IMR-90 (cell line): ENCODE results near the gene ILK. TPM values are rescaled to one million over a fixed set of nuclear protein-coding genes. Genes with fewer than 3 reads are reported as not detected.

ENCODE experiments used
- ATAC-seq: fragments of 200-7000 bp; cut with Tn5 transposase; 2 replicates; pipeline ENCODE4 v1.9.1; 2020; ENCODE audit warnings: low read depth, mild to moderate bottlenecking, moderate library complexity
- BruUV-seq: library from RNA; stranded (reverse); fragments of 400-500 nt; replicated peaks from 2 replicates; lab custom pipeline; 2021; lab: Mats Ljungman, UMichigan
- CTCF ChIA-PET: fragments of 300-600 bp; formaldehyde crosslinking; extraction: SDS; loops from one replicate; lab custom pipeline; 2021; ENCODE audit warnings: antibody characterized with exemption; lab: Yijun Ruan, JAX
- POLR2A ChIA-PET: fragments of 300-600 bp; sonication (Branson Sonifier 250); formaldehyde crosslinking; loops from one replicate; lab custom pipeline; 2022; ENCODE audit warnings: antibody characterized with exemption; ENCODE audit not compliant: unreplicated experiment; lab: Charles Lee
- DNase-seq: peaks from one replicate; pipeline ENCODE4 v3.0.0; 2013
- H2AFZ ChIP-seq: replicated peaks from 2 replicates; pipeline ENCODE3; 2013; ENCODE audit warnings: low read length, mild to moderate bottlenecking; ENCODE audit not compliant: poor library complexity
- H2AK5ac ChIP-seq: 2 replicates; pipeline ENCODE4 v1.6.1; 2013; ENCODE audit warnings: low read depth, low read length, inconsistent platforms
- H2AK9ac ChIP-seq: replicated peaks from 2 replicates; pipeline ENCODE3; 2013; ENCODE audit warnings: mild to moderate bottlenecking, low read depth, low read length, moderate library complexity; ENCODE audit not compliant: poor library complexity
- H2BK120ac ChIP-seq: 2 replicates; pipeline ENCODE4 v1.6.1; 2013; ENCODE audit warnings: low read depth, low read length, inconsistent platforms
- H2BK15ac ChIP-seq: 3 replicates; pipeline ENCODE4 v1.6.1; 2013; ENCODE audit warnings: low read depth, low read length, inconsistent platforms
- H2BK20ac ChIP-seq: 2 replicates; pipeline ENCODE4 v1.6.1; 2013; ENCODE audit warnings: low read depth, mild to moderate bottlenecking, inconsistent platforms, low read length, moderate library complexity
- H2BK5ac ChIP-seq: 2 replicates; pipeline ENCODE4 v1.6.1; 2013; ENCODE audit warnings: mild to moderate bottlenecking, low read depth, low read length, inconsistent platforms; ENCODE audit not compliant: poor library complexity, severe bottlenecking
- H3K14ac ChIP-seq: replicated peaks from 2 replicates; pipeline ENCODE4 v1.6.1; 2013; ENCODE audit warnings: low read depth, low read length, inconsistent platforms
- H3K18ac ChIP-seq: 2 replicates; pipeline ENCODE4 v1.6.1; 2013; ENCODE audit warnings: low read depth, low read length, control low read depth
- H3K23ac ChIP-seq: 2 replicates; pipeline ENCODE4 v1.6.1; 2013; ENCODE audit warnings: low read depth, low read length, inconsistent platforms
- H3K27ac ChIP-seq: 2 replicates; pipeline ENCODE4 v1.5.1; 2013; ENCODE audit warnings: mild to moderate bottlenecking, control low read depth, low read length; ENCODE audit not compliant: insufficient read depth
- H3K27me3 ChIP-seq: 2 replicates; pipeline ENCODE4 v1.6.1; 2013; ENCODE audit warnings: low read length; ENCODE audit not compliant: control insufficient read depth, insufficient read depth
- H3K36me3 ChIP-seq: 2 replicates; pipeline ENCODE4 v1.6.1; 2013; ENCODE audit warnings: low read length, mixed read lengths; ENCODE audit not compliant: control insufficient read depth, insufficient read depth
- H3K4ac ChIP-seq: 2 replicates; pipeline ENCODE4 v1.6.1; 2013; ENCODE audit warnings: low read depth, low read length, inconsistent platforms
- H3K4me1 ChIP-seq: 2 replicates; pipeline ENCODE4 v1.6.1; 2013; ENCODE audit warnings: low read length, mixed read lengths; ENCODE audit not compliant: control insufficient read depth, insufficient read depth
- H3K4me2 ChIP-seq: 2 replicates; pipeline ENCODE4 v1.6.1; 2013; ENCODE audit warnings: low read depth, mild to moderate bottlenecking, control low read depth, low read length, moderate library complexity
- H3K4me3 ChIP-seq: 2 replicates; pipeline ENCODE4 v1.5.1; 2013; ENCODE audit warnings: low read depth, mild to moderate bottlenecking, control low read depth, low read length, moderate library complexity; ENCODE audit not compliant: insufficient read depth
- H3K56ac ChIP-seq: 2 replicates; pipeline ENCODE4 v1.6.1; 2013; ENCODE audit warnings: low read length, inconsistent platforms; ENCODE audit not compliant: insufficient read depth; ENCODE audit errors: extremely low read depth
- H3K79me1 ChIP-seq, 2 experiments: 2 replicates each; pipeline ENCODE4 v1.6.1; 2013; ENCODE audit warnings: low read length in 2 of 2, inconsistent platforms in 1 of 2, low read depth in 1 of 2
- H3K9ac ChIP-seq: 2 replicates; pipeline ENCODE4 v1.6.1; 2013; ENCODE audit warnings: low read depth, low read length, control low read depth
- H3K9me1 ChIP-seq: 2 replicates; pipeline ENCODE4 v1.6.1; 2013; ENCODE audit warnings: low read length, inconsistent platforms; ENCODE audit not compliant: insufficient read depth
- H3K9me3 ChIP-seq: 2 replicates; pipeline ENCODE4 v1.6.1; 2013; ENCODE audit warnings: low read length; ENCODE audit not compliant: control insufficient read depth, insufficient read depth
- H4K20me1 ChIP-seq: 2 replicates; pipeline ENCODE4 v1.6.1; 2013; ENCODE audit warnings: low read length, inconsistent platforms; ENCODE audit not compliant: insufficient read depth
- H4K5ac ChIP-seq: 2 replicates; pipeline ENCODE4 v1.6.1; 2013; ENCODE audit warnings: mild to moderate bottlenecking, low read depth, low read length, control low read depth
- H4K8ac ChIP-seq, 2 experiments: 2 replicates each; pipeline ENCODE4 v1.6.1; 2013; ENCODE audit warnings: low read depth in 2 of 2, low read length in 2 of 2, control low read depth in 1 of 2, inconsistent platforms in 1 of 2
- H4K91ac ChIP-seq: 2 replicates; pipeline ENCODE4 v1.6.1; 2013; ENCODE audit warnings: low read depth, low read length, inconsistent platforms; ENCODE audit not compliant: insufficient read depth
- BHLHE40 ChIP-seq: fragments of 150-350 bp; IDR thresholded peaks from 2 replicates; pipeline ENCODE4 v1.6.1; 2016; ENCODE audit warnings: mild to moderate bottlenecking, low read depth, low read length
- CEBPB ChIP-seq: IDR thresholded peaks from 2 replicates; pipeline ENCODE4 v1.6.1; 2012; ENCODE audit warnings: low read depth, low read length, improper control_type of control experiment
- FOS ChIP-seq: fragments of 150-350 bp; IDR thresholded peaks from 2 replicates; pipeline ENCODE4 v1.6.1; 2016; ENCODE audit warnings: low read depth, low read length
- MAFK ChIP-seq: IDR thresholded peaks from 2 replicates; pipeline ENCODE4 v1.6.1; 2012; ENCODE audit warnings: low read depth, low read length, improper control_type of control experiment
- MAZ ChIP-seq: IDR thresholded peaks from 2 replicates; pipeline ENCODE4 v1.6.1; 2012; ENCODE audit warnings: low read depth, mild to moderate bottlenecking, low read length, improper control_type of control experiment, moderate library complexity, borderline replicate concordance
- RFX5 ChIP-seq: IDR thresholded peaks from 2 replicates; pipeline ENCODE4 v1.8.0; 2012; ENCODE audit warnings: low read depth, mild to moderate bottlenecking, low read length, moderate library complexity
- WGBS, 2 experiments: methylation state at CpG; one replicate each; pipeline versions ENCODE4 v1.1.5 to v1.1.7; 2013; ENCODE audit warnings: missing lambda C conversion rate in 2 of 2; ENCODE audit not compliant: insufficient read length in 1 of 2; ENCODE audit errors: extremely low coverage in 2 of 2; 5-methylcytosine and 5-hydroxymethylcytosine counted together
- dilution Hi-C: fragments of 300-500 bp; cut with HindIII; formaldehyde crosslinking; loops from one replicate; pipeline ENCODE4 v1.14.3; 2018; ENCODE audit warnings: low sequenced_read_pairs; ENCODE audit not compliant: unreplicated experiment
- in situ Hi-C: fragments of 300-500 bp; cut with MboI; formaldehyde crosslinking; loops from 3 replicates; pipeline ENCODE4 v1.14.3; 2019; ENCODE audit warnings: low sequenced_read_pairs, inconsistent platforms, mixed read lengths
- intact Hi-C: fragments of 100-400 bp; cut with micrococcal nuclease; formaldehyde crosslinking; loops from 2 replicates; pipeline ENCODE4 v1.10.0; 2022
- polyA plus RNA-seq, 3 experiments: library from polyadenylated mRNA; depleted of rRNA; stranded (reverse); fragments of >200 nt; gene quantifications; 2 replicates each; pipeline ENCODE4 v1.2.3, GENCODE V29; 2012; ENCODE audit warnings: low replicate concordance in 1 of 3
- total RNA-seq: library from RNA; depleted of rRNA; stranded (reverse); fragments of >200 nt; gene quantifications from 2 replicates; pipeline ENCODE4 v1.2.3, GENCODE V29; 2012

Gene ILK
- total and polyA plus RNA-seq, 2 of the 4 experiments (the other 2 are of a cell fraction): 339 to 389 TPM

DNA sequence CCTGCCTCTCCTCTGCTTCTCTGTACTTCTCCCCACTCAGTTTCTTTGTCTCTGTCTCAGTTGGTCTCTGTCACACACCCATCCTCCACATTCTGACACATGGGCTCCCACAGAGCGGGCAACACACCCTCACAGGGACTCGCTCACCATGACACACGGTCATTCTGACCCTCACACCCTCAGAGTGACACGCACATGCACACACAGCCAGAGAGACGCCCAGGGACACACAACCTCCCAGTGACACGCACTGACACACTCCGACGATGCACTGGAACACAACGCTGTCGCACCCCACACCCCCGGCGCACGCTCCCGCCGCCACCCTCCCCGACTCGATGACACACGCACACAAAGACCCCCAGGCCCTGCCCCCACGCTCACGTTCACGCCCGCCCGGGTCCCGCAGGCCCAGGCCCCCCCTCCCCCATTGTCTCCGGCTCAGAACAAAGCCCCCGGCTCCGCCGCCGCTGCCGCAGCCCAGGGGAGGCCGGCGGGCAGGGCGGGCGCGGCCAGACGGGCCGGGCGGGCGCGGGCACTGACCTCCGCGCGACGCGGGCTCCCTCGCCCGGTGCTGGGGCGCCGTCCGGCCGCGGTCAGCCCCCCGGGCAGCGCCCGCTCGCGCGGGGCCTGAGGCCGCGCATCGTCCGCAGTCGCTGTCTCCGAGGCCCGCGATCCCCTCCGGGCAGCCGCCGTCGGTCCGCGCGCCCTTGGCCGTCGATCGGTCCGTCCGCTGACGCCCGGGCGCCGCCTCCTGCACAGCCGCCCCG lies 51.6 kb downstream of the ILK start:
- no peak overlapping the region for H2BK15ac ChIP-seq
- no TSS peak for BruUV-seq
- DNase-seq: no peak
- 0 out of 2 replicates have a peak overlapping the region, but pooled peaks have one; percentile 5 for H2BK20ac ChIP-seq
- peak overlapping the region; percentile 66; the same call in 1 of the 2 replicates for H4K91ac ChIP-seq
- intact Hi-C loops (no loop called here), in situ Hi-C loops (no loop called here), dilution Hi-C loops (no loop called here)
- peak overlapping the region; percentile 85 for H2AK5ac ChIP-seq
- H3K27ac ChIP-seq: no peak overlapping the region; the same call in 1 of the 2 replicates
- H2AK9ac ChIP-seq: peak overlapping the region; percentile 84
- WGBS, 2 experiments: 5% methylated on average over 5 of the region's 84 CpGs; no CpG with 5 or more reads in 1 of the 2 experiments
- H4K20me1 ChIP-seq: 0 out of 2 replicates have a peak, but pooled peaks cover 3% of the 10 kb centered on the region
- H2AFZ ChIP-seq: peak overlapping the region; percentile 86
- no peaks in the 10 kb centered on the region for H3K9me3 ChIP-seq
- ATAC-seq: peak; percentile 70
- H3K79me1 ChIP-seq: peaks cover 3 to 17% of the 10 kb centered on the region in 2 experiments; a peak in 2 of 4 replicates
- no peak overlapping the region for H3K56ac ChIP-seq
- no peaks in the 10 kb centered on the region for H3K36me3 ChIP-seq
- H2BK120ac ChIP-seq: peak overlapping the region; percentile 76
- H4K8ac ChIP-seq: peak overlapping the region; percentile 1 to 78; a peak in 3 of 4 replicates
- H3K4me3 ChIP-seq: peak overlapping the region; percentile 58
- CTCF ChIA-PET: no interaction called here
- H3K9ac ChIP-seq: peak overlapping the region; percentile 76
- peaks cover 17% of the 10 kb centered on the region for H3K27me3 ChIP-seq
- H3K23ac ChIP-seq: peak overlapping the region; percentile 77
- no peak overlapping the region for H2BK5ac ChIP-seq
- peak overlapping the region; percentile 20; the same call in 1 of the 2 replicates for H3K18ac ChIP-seq
- H3K14ac ChIP-seq: peak overlapping the region; percentile 91
- H3K4me1 ChIP-seq: peaks cover 5% of the 10 kb centered on the region
- POLR2A ChIA-PET: no interaction called here
- peaks cover 19% of the 10 kb centered on the region for H3K9me1 ChIP-seq
- H3K4me2 ChIP-seq: peak overlapping the region; percentile 97
- TF ChIP-seq RFX5 (no peak), FOS (no peak), MAZ (no peak), BHLHE40 (peak; percentile 30; the same call in 1 of the 2 replicates), CEBPB (no peak), MAFK (no peak)
- H4K5ac ChIP-seq: peak overlapping the region; percentile 83; the same call in 1 of the 2 replicates
- peak overlapping the region; percentile 85 for H3K4ac ChIP-seq
